ENCODE results near the gene MYNN. TPM values are rescaled to one million over a fixed set of nuclear protein-coding genes. Genes with fewer than 3 reads are reported as not detected.
"Not testable (repeated sequence)": the region's sequence is repeated elsewhere in the genome, so short reads cannot be mapped to it uniquely, and the experiment has no call there.

MYNN gene
- total RNA-seq (2014; rRNA removed; shearing (Covaris generic); ENCODE audit: low replicate concordance), result 22.9 and 33.0 TPM in 2 replicates

DNA sequence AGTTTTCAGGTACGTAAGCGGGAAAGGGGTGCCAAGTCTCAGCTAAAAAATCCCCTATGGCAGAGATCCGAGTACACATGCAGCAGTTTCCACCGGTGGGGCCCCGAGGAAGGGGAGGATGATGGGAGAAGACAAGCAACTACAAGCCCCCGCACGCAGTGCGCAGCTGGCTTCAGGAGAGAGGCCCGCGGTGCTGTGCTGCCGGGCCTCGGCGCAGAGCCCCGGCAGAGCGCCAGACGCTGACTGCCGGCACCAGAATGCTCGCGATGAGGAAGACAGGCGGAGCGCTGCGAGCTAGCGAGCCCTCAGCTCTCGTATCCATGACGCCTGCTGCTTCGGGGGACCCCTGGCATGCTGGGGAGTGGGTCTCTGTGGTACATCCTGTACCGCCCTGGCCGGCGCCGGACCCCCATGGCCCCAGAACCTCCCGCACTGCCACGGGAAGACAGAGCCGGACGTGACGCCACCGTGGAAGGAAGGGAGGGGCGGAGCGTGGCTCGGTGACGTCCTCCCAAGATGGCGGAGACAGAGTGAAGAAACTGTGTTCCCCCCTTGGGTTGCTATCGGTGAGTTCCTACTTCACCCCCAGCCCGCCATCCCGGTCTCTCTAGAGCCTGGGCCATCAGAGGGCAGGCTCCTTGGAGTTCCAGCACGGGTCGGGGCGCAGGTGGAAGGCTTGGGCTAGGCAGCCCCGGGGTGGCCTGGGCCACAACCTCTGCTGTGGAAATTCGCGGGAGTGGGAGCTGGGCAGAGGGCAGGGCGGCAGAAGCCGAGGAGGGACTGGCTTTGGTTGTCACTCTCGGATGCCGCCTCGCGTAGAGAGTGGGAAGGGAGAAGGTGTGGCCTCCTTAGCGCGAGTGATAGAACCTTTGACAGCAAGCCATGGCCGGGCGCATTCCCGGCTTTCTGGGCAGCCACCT is at the start of gene MYNN:
MYNN (plus strand) TSS at position 500 of the 920 bp plus-strand sequence. CDS start 900 bp downstream, outside the sequence.
- Histone ChIP-seq H3K4me3 (peak within 1 kb of the TSS; percentile 90), H3K27me3 (no peaks in the 10 kb centered on the region), H3K9me3 (no peaks in the 10 kb centered on the region), H3K36me3 (peaks cover 39% of the 10 kb centered on the region)
- DNase-seq, result peak; percentile 92

DNA sequence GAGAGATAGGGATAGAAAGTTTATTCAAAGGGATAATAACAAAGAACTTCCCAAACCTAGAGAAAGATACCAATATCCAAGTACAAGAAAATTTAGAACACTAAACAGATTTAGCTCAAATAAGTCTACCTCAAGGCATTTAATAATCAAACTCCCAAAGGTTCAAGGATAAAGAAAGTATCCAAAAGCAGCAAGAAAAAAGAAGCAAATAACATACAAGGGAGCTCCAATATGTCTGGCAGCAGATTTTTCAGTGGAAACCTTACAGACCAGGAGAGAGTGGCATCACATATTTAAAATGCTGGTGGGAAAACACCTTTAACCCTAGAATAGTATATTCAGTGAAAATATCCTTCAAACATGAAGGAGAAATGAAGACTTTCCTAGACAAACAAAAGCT is 41.3 kb upstream of the MYNN start:
- H3K27me3 ChIP-seq, H3K36me3 ChIP-seq, H3K4me3 ChIP-seq, DNase-seq: not testable (repeated sequence)
- H3K9me3 ChIP-seq, result peaks cover 20% of the 10 kb centered on the region

DNA sequence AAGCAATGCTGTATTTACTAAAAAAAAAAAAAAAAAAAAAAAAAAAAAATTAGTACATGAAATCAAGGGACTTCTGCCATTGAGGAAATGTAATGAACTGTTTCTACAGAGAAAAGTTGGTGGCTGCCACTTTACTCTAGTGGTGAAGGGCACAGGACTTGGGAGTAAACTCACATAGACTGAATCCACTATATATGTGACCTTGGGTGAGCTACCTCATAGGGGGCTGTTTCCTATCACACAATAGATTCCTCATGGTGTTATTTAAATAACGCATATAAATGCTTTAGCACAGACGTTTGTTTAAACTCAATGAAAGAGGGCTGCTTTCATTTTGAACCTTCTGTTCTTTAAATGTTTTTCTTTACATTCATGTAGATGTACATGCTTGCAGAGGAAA is 34.1 kb upstream of the MYNN start:
- no peak for DNase-seq
- no peak overlapping the region for H3K4me3 ChIP-seq
- H3K27me3 ChIP-seq, result no peaks in the 10 kb centered on the region
- peaks cover 4% of the 10 kb centered on the region for H3K9me3 ChIP-seq
- H3K36me3 ChIP-seq, result no peaks in the 10 kb centered on the region

DNA sequence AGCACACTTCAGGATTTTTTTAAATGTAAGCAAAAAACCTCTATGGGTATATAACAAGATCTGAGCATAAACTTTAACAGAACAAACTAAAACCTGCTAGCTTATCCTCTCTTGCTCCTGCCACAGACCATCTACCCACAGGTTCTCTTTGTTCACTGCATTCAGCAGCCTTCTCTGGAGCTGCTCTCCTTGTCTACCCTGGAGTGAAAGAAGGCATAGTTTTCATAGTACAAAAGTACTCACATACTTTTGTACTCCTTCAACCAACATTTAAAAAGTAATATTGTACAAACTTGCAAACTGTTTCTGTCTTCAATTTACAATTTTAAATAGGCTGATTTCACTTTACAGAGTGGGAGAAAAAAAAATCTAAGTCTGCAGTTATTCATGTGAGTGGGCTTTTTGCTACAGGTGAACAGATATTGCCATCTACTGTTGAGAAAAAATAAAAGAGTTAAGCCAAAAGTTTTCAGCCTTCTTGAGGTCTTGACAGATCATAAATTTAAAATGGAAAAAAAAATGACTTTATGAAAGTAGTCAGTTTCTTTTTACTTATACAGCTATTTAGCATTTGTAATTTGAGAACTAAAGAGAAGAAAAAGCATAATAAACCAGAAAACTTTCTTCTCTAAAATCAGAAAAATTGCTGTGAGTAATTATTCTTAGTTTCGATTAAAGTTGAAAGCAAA is 28.7 kb upstream of the MYNN start:
- no peak overlapping the region for H3K4me3 ChIP-seq
- no peaks in the 10 kb centered on the region for H3K36me3 ChIP-seq
- DNase-seq, result no peak
- H3K9me3 ChIP-seq, result no peaks in the 10 kb centered on the region
- H3K27me3 ChIP-seq, result peaks cover 20% of the 10 kb centered on the region

DNA sequence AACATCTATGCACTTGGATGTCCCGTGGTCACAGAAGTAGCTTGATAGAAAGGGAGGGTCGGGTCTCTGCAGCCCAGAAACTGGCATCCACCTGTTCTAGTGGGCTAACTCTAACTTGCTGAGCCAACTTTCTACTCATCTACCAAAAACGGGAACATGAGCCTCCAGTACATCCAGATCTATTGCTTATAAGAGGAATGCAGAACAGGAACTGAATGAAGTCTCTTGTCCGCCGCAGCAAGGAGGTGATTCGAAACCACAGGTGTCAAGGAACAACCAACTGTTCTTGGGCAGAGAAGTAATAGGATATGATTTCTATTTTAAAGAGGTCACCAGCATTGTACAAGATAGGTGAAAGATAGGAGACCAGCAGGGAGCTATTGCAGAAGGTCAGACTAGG is 26.3 kb upstream of the MYNN start:
- Histone ChIP-seq H3K36me3 (no peaks in the 10 kb centered on the region), H3K9me3 (no peaks in the 10 kb centered on the region), H3K27me3 (peaks cover 35% of the 10 kb centered on the region), H3K4me3 (no peak overlapping the region)
- DNase-seq, result no peak

DNA sequence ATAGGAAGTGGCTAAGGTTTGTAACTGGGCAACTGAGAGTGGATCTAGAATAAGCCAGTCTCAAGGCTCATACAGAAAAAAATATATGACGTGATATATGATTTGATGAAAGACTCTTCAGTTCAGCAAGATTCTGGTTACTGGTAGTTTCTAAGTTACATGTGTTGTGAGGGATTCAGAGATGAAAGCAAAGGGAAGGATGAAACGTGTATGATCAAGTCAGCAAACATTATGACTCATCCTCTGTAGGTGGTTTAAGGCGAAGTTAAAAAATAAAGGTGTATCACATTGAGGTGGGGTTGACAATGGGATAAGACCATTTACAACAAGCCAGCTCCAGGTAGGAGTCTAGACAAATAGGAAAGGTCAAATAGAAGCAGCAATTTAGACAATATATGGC is 24.5 kb upstream of the MYNN start:
- Histone ChIP-seq H3K4me3 (no peak overlapping the region), H3K27me3 (peaks cover 43% of the 10 kb centered on the region), H3K9me3 (no peaks in the 10 kb centered on the region), H3K36me3 (no peaks in the 10 kb centered on the region)
- DNase-seq, result no peak

DNA sequence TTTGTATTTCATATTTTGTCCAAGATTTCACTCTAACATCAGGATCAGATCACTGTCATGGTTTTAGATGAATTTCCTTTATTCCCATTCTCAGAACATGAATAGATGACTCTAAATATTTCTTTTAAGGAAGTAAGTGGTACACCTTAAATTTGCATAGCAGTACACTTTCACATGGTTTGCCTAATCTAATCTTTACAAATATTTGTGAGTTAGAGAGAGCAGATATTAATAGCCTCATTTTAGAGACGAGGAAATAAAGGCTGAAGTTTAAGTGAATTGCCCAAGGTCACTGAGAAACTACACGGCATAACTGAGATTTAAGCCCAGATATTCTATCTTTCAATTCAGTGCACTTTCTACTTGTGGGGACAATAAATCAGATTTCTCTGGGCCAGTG is 22.5 kb upstream of the MYNN start:
- H3K36me3 ChIP-seq, result no peaks in the 10 kb centered on the region
- no peaks in the 10 kb centered on the region for H3K9me3 ChIP-seq
- H3K4me3 ChIP-seq, result no peak overlapping the region
- H3K27me3 ChIP-seq, result peaks cover 43% of the 10 kb centered on the region
- no peak for DNase-seq

DNA sequence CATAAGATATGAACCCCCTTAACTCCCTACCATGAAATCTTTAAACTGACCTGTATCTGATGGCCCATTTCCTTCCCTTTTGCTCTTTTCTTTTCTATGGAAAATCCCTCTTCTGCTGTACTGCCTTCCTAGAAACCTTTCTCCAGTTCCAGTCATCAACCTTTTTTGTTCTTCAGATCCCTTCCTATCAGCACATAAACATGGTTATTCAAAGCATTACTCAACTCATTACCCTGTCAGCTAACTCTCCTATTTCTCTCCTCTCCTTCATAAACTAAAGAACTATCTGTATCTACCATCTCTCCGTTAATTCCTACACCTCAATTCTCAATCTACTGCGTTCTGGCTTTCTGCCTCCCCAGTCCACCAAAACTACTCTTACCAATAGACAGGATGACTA is 21.3 kb upstream of the MYNN start:
- DNase-seq, result no peak
- no peak overlapping the region for H3K4me3 ChIP-seq
- peaks cover 42% of the 10 kb centered on the region for H3K27me3 ChIP-seq
- H3K9me3 ChIP-seq, result no peaks in the 10 kb centered on the region
- no peaks in the 10 kb centered on the region for H3K36me3 ChIP-seq

DNA sequence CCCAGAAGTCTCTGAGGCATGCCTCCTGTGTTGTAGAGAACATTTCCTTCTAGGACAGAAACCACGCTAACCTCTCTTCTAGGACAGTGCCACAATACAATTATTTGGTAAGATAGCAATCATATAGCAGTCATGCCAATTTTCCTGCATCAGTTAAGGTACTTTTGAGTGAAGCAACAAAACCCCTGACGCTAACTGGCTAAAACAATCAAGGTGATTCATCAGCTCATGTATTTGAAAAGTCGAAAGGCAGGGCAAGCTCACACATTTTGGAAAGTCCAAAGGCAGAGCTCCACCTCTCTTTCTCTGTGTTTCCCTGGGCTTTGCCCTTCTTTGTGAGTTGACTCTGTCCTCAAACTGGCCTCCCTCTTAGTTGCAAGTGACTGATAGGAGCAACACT is 18.5 kb upstream of the MYNN start:
- no peaks in the 10 kb centered on the region for H3K36me3 ChIP-seq
- no peaks in the 10 kb centered on the region for H3K9me3 ChIP-seq
- peaks cover 26% of the 10 kb centered on the region for H3K27me3 ChIP-seq
- DNase-seq, result no peak
- H3K4me3 ChIP-seq, result no peak overlapping the region

DNA sequence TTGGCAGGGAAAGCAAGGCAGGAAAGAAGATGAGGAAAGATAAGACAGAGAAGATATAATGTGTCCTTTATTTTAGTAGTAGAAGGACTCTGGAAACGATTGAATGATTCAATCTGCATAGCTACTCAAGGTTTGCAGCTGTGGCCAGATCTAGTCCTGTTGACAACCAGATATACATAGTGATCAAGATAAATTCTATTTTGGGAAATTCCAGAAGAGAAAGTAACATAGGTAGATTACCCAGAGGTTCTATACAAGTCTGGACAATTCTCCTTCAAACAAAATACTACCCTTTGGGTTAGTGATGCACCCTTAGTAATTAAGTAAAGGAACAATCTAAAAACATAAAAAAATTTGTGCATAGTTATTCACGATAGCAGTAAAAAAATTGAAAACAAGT is 17.7 kb upstream of the MYNN start:
- H3K4me3 ChIP-seq, result no peak overlapping the region

DNA sequence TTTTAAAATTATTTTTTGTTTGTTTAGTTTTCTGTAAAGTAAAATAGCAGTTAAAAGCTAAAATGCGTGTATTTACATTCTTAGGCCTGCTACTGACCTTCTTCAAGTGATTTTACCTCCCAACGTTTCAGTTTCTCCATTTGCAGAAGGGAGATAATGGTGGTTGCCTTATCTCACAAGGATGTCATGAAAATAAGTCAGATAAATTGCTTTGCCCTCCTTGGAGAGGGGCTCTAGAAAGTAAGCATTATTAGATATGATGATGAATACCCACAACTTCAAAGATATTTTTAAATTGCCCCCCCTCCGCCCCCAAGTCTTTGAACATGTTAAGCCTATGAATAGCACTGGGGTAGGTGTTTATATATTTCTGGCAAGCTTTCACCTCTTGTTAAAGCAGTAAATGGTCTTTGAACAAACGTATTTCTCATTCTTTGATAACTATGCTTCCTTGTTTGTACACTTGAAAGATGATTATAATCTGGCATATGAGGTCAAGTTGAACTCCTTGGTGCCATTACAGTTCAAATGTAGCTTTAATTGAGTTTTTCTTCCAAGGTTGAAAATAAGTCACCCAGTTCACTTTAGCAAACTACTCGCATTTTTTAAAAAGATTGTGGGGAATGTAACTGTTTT is 14.7 kb upstream of the MYNN start:
- Histone ChIP-seq H3K36me3 (no peaks in the 10 kb centered on the region), H3K4me3 (no peak overlapping the region), H3K27me3 (peaks cover 3% of the 10 kb centered on the region), H3K9me3 (peaks cover 9% of the 10 kb centered on the region)
- DNase-seq, result no peak

More for the DNA sequence above, 17.7 kb upstream of the MYNN start:
- H3K36me3 ChIP-seq, result no peaks in the 10 kb centered on the region
- DNase-seq, result no peak
- H3K9me3 ChIP-seq, result peaks cover 4% of the 10 kb centered on the region
- H3K27me3 ChIP-seq, result peaks cover 23% of the 10 kb centered on the region

DNA sequence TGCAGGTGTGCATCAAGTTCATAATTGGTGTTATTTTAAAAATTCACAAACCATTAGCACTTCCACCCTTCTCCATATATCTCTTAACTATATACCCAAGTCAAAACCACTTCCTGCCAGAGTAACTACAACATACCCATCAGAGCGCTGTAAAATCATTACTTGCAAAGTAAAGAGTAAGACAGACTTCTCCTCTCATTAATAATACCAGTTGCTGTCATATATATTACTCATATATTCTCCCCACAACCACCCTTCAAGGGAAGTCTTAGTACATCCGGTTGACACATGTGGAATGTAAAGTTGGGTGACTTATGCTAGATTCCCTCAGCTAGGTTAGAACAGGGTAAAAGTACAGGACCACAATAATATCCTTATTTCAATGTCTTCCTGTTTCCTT is 13.9 kb upstream of the MYNN start:
- Histone ChIP-seq H3K4me3 (no peak overlapping the region), H3K27me3 (peaks cover 2% of the 10 kb centered on the region; the same call in 1 of the 2 replicates), H3K9me3 (peaks cover 10% of the 10 kb centered on the region), H3K36me3 (no peaks in the 10 kb centered on the region)
- DNase-seq, result no peak

DNA sequence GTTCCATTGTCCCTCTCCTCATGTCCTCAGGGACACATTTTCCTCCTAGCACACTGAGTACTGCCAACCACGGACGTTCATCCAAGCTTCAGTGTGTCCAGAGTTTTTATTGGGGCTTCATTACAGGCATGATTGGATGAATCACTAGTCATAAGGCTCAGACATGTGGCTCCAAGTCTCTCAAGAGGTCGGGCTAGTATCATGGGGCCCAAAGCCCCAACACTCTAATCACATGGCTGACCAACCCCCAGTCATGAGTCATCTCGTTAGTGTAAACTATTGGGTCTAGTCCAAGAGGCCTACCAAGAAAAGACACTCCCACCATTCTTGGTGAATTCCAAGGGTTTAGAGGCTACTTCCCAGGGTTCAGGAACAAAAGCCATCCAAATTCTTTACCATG is 12.7 kb upstream of the MYNN start:
- no peaks in the 10 kb centered on the region for H3K36me3 ChIP-seq
- H3K27me3 ChIP-seq, result peaks cover 2% of the 10 kb centered on the region; the same call in 1 of the 2 replicates
- peak; percentile 23 for DNase-seq
- peaks cover 10% of the 10 kb centered on the region for H3K9me3 ChIP-seq
- no peak overlapping the region for H3K4me3 ChIP-seq

DNA sequence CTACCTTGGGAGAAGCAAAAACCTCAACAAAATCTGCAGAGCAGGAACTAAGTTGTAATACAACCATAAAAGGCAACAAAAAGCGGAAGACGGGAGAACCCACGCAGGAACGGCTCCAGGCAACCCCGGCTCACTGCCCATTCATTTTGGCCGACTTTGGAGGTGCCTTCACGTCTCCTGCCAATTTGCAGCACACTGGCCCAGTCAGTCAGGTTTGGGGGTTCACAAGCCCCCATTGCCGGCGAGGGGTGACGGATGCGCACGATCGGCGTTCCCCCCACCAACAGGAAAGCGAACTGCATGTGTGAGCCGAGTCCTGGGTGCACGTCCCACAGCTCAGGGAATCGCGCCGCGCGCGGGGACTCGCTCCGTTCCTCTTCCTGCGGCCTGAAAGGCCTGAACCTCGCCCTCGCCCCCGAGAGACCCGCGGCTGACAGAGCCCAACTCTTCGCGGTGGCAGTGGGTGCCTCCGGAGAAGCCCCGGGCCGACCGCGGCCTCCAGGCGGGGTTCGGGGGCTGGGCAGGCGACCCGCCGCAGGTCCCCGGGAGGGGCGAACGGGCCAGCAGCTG is 8.8 kb upstream of the MYNN start:
- H3K9me3 ChIP-seq, result peaks cover 10% of the 10 kb centered on the region
- no peaks in the 10 kb centered on the region for H3K27me3 ChIP-seq
- H3K36me3 ChIP-seq, result no peaks in the 10 kb centered on the region
- peak; percentile 60 for DNase-seq
- peak overlapping the region; percentile 78 for H3K4me3 ChIP-seq

DNA sequence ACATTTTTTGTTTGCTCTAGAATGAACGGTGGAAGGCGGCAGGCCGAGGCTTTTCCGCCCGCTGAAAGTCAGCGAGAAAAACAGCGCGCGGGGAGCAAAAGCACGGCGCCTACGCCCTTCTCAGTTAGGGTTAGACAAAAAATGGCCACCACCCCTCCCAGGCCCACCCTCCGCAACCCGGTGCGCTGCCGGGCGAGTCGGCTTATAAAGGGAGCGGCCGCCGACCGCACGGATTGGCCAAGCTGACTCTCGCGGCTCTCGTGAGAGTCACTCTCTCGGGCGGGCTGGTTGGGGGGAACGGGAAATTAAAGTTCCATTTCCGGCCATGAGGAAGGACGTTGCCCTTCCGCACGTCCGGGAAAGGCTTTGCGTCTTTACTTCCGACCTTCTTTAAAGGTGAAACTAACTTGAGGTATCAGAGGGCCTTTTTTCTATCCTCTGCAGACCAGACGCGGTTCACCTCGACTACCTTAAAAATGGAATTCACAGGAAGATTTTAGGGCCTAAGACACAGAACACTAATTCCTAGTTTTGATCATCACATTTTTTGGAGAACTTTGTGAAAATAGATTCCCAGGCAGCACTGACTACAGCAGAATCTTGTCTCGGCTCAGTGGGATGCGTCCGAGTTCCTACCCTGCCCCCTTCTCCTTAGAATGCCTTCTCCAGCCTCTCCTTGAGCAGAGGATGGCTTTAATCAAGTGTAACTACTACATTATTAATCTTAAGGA is 8.1 kb upstream of the MYNN start, which contains the start of gene TERC:
TERC (minus strand) TSS at position 179 of the 731 bp plus-strand sequence.
- Histone ChIP-seq H3K36me3 (no peaks in the 10 kb centered on the region), H3K27me3 (no peaks in the 10 kb centered on the region), H3K4me3 (peak within 1 kb of the TSS; percentile 78), H3K9me3 (peaks cover 10% of the 10 kb centered on the region)
- peak; percentile 96 for DNase-seq

Measured in MG63 (cell line).